Caco-2 (cell line): Measurements from ENCODE around the gene ATAD3C. TPM values are rescaled to one million over a fixed set of nuclear protein-coding genes. Genes with fewer than 3 reads are reported as not detected.
"Not testable (repeated sequence)": the region's sequence is repeated elsewhere in the genome, so short reads cannot be mapped to it uniquely, and the experiment has no call there.

Source experiments
- BruUV-seq: library from RNA; stranded (reverse); fragments of 400-500 nt; replicated peaks from 2 replicates; lab custom pipeline; 2021; lab: Mats Ljungman, UMichigan
- CTCF ChIA-PET: fragments of 300-600 bp; sonication (Branson Sonifier 250); formaldehyde crosslinking; loops from one replicate; lab custom pipeline; 2022; ENCODE audit warnings: antibody characterized with exemption; lab: Charles Lee
- POLR2A ChIA-PET: fragments of 300-600 bp; sonication (Branson Sonifier 250); formaldehyde crosslinking; loops from one replicate; lab custom pipeline; 2022; ENCODE audit warnings: antibody characterized with exemption; lab: Charles Lee
- DNase-seq, 2 experiments: peaks; one replicate each; pipeline versions ENCODE4 v3.0.0 to v3.0.0-alpha.2; 2020 to 2022
- H3K27me3 ChIP-seq: replicated peaks from 2 replicates; pipeline ENCODE4 v1.6.0; 2011; ENCODE audit warnings: low read length; ENCODE audit not compliant: control insufficient read depth, insufficient read depth
- H3K36me3 ChIP-seq: 2 replicates; pipeline ENCODE4 v1.5.1; 2011; ENCODE audit warnings: low read length; ENCODE audit not compliant: control insufficient read depth, insufficient read depth
- H3K4me1 ChIP-seq: fragments of 250-450 bp; sonication (Bioruptor Pico); 2 replicates; pipeline ENCODE4 v1.5.1; 2020; ENCODE audit warnings: mild to moderate bottlenecking
- H3K4me3 ChIP-seq: 2 replicates; pipeline ENCODE4 v1.5.1; 2011; ENCODE audit warnings: low read depth, mild to moderate bottlenecking, control low read depth, low read length
- H3K9me3 ChIP-seq: fragments of 250-450 bp; sonication (Bioruptor Pico); 2 replicates; pipeline ENCODE4 v1.5.1; 2020; ENCODE audit warnings: mild to moderate bottlenecking, moderate library complexity
- H3K27ac Mint-ChIP-seq: one replicate; pipeline ENCODE4 v1.8.0; 2022; ENCODE audit warnings: mixed read lengths; ENCODE audit not compliant: unreplicated experiment
- H3K27me3 Mint-ChIP-seq: one replicate; pipeline ENCODE4 v1.8.0; 2022; ENCODE audit warnings: mixed read lengths; ENCODE audit not compliant: insufficient read depth, unreplicated experiment
- H3K36me3 Mint-ChIP-seq: one replicate; pipeline ENCODE4 v1.8.0; 2022; ENCODE audit warnings: mild to moderate bottlenecking, mixed read lengths; ENCODE audit not compliant: insufficient read depth, unreplicated experiment
- H3K4me1 Mint-ChIP-seq: one replicate; pipeline ENCODE4 v1.8.0; 2022; ENCODE audit warnings: low read depth, mixed read lengths; ENCODE audit not compliant: unreplicated experiment
- H3K4me3 Mint-ChIP-seq: one replicate; pipeline ENCODE4 v1.8.0; 2022; ENCODE audit warnings: mild to moderate bottlenecking, moderate library complexity, mixed read lengths; ENCODE audit not compliant: unreplicated experiment
- H3K9me3 Mint-ChIP-seq: one replicate; pipeline ENCODE4 v1.8.0; 2022; ENCODE audit warnings: mixed read lengths; ENCODE audit not compliant: unreplicated experiment
- CTCF ChIP-seq, 2 experiments: fragments of 200-600 bp in 1 of 2; IDR thresholded peaks; 1 replicate in 1 of 2; 2 replicates in 1 of 2; pipeline versions ENCODE4 v1.5.1 to v1.8.0; 2011 to 2022; ENCODE audit warnings: antibody characterized with exemption in 1 of 2, control low read depth in 1 of 2, inconsistent platforms in 1 of 2, low read depth in 1 of 2, low read length in 1 of 2, mild to moderate bottlenecking in 1 of 2, moderate library complexity in 1 of 2; ENCODE audit not compliant: insufficient read depth in 1 of 2, severe bottlenecking in 1 of 2, unreplicated experiment in 1 of 2
- intact Hi-C: fragments of 100-400 bp; cut with micrococcal nuclease; formaldehyde crosslinking; loops from one replicate; pipeline ENCODE4 v1.10.0; 2022; ENCODE audit not compliant: unreplicated experiment
- total RNA-seq: library from RNA; stranded (reverse); gene quantifications from 2 replicates; pipeline ENCODE4 v1.2.3, GENCODE V29; 2022

ATAD3C gene
- total RNA-seq, 1 experiment from 2014 or later: 0.95 TPM

- ChIA-PET POLR2A (no interaction called here), CTCF (interaction anchor here (0.7 kb wide), 1 partner anchor 86 kb away, joined by 3 read pairs; no protein-coding TSS in a partner anchor)
- H3K27me3 ChIP-seq: no peaks in the 10 kb centered on the region
- no peak for TF ChIP-seq CTCF (IDR thresholded peaks at IDR 0.05; ENCODE audit: insufficient read depth in 1 of 2, low read depth in 1 of 2, low read length in 1 of 2, severe bottlenecking in 1 of 2, unreplicated experiment in 1 of 2)
- Mint-ChIP-seq H3K4me3 (no peak overlapping the region), H3K4me1 (no peaks in the 10 kb centered on the region), H3K36me3 (peaks cover 73% of the 10 kb centered on the region), H3K27me3 (no peaks in the 10 kb centered on the region), H3K9me3 (no peaks in the 10 kb centered on the region), H3K27ac (no peak overlapping the region)
- no peaks in the 10 kb centered on the region for H3K4me1 ChIP-seq
- no peaks in the 10 kb centered on the region for H3K36me3 ChIP-seq
- no TSS peak for BruUV-seq
- intact Hi-C loops: no loop called here
- DNase-seq: no peak
- H3K9me3 ChIP-seq: no peaks in the 10 kb centered on the region
- no peak overlapping the region for H3K4me3 ChIP-seq
These were observed 34.2 kb downstream of the ATAD3C start for GRCh38 chr1:1483714-1484113.

GRCh38 chr1:1484976-1485750 is 35.7 kb downstream of the ATAD3C start:
- DNase-seq, H3K4me1 Mint-ChIP-seq, H3K27me3 Mint-ChIP-seq, H3K4me3 Mint-ChIP-seq, H3K9me3 Mint-ChIP-seq, H3K27ac Mint-ChIP-seq, BruUV-seq, H3K4me1 ChIP-seq, intact Hi-C loops, CTCF ChIA-PET, H3K36me3 ChIP-seq, H3K9me3 ChIP-seq, H3K27me3 ChIP-seq, H3K4me3 ChIP-seq, POLR2A ChIA-PET: not testable (repeated sequence)
- peaks cover 77% of the 10 kb centered on the region for H3K36me3 Mint-ChIP-seq

GRCh38 chr1:1485755-1486317 is 36.3 kb downstream of the ATAD3C start:
- H3K36me3 ChIP-seq, intact Hi-C loops, H3K9me3 ChIP-seq, BruUV-seq, H3K4me1 ChIP-seq, DNase-seq, POLR2A ChIA-PET, H3K9me3 Mint-ChIP-seq, H3K27me3 ChIP-seq, H3K4me1 Mint-ChIP-seq, H3K27me3 Mint-ChIP-seq, H3K4me3 Mint-ChIP-seq, H3K27ac Mint-ChIP-seq, CTCF ChIA-PET, H3K4me3 ChIP-seq: not testable (repeated sequence)
- peaks cover 77% of the 10 kb centered on the region for H3K36me3 Mint-ChIP-seq

- ChIA-PET CTCF (no interaction called here), POLR2A (no interaction called here)
- Histone ChIP-seq H3K4me3 (no peak overlapping the region), H3K36me3 (peaks cover 4% of the 10 kb centered on the region), H3K4me1 (no peaks in the 10 kb centered on the region), H3K9me3 (no peaks in the 10 kb centered on the region), H3K27me3 (no peaks in the 10 kb centered on the region)
- Mint-ChIP-seq H3K4me1 (no peaks in the 10 kb centered on the region), H3K27me3 (no peaks in the 10 kb centered on the region), H3K9me3 (no peaks in the 10 kb centered on the region), H3K27ac (no peak overlapping the region), H3K4me3 (no peak overlapping the region), H3K36me3 (peaks cover 84% of the 10 kb centered on the region)
- no TSS peak for BruUV-seq
- TF ChIP-seq CTCF (IDR thresholded peaks at IDR 0.05; ENCODE audit: insufficient read depth in 1 of 2, low read depth in 1 of 2, low read length in 1 of 2, severe bottlenecking in 1 of 2, unreplicated experiment in 1 of 2): no peak
- no peak for DNase-seq
- intact Hi-C loops: no loop called here
These were observed 38.2 kb downstream of the ATAD3C start for GRCh38 chr1:1487701-1488100.
